Liver (tissue), 9 donors: Measurements from ENCODE around the gene RPS6KC1. TPM values are rescaled to one million over a fixed set of nuclear protein-coding genes. Genes with fewer than 3 reads are reported as not detected.

Source experiments
- DNase-seq: peaks from one replicate; pipeline ENCODE4 v3.0.0-alpha.2; 2017; ENCODE audit warnings: low spot score
- H3K27ac ChIP-seq, 2 donors: one replicate each; pipeline ENCODE4 v1.7.0; 2013; ENCODE audit warnings: inconsistent platforms in 2 of 2, low read length in 2 of 2, control low read depth in 1 of 2, low read depth in 1 of 2, mild to moderate bottlenecking in 1 of 2
- H3K27me3 ChIP-seq, 4 donors: one replicate each; pipeline versions ENCODE4 v1.6.1 to v1.7.0; 2013; ENCODE audit warnings: low read length in 3 of 4, inconsistent platforms in 1 of 4, mild to moderate bottlenecking in 1 of 4, moderate library complexity in 1 of 4; ENCODE audit not compliant: control insufficient read depth in 4 of 4, insufficient read depth in 4 of 4
- H3K36me3 ChIP-seq, 4 donors: one replicate each; pipeline versions ENCODE4 v1.6.1 to v1.7.0; 2013; ENCODE audit warnings: low read length in 3 of 4, mild to moderate bottlenecking in 3 of 4, low read depth in 1 of 4, moderate library complexity in 1 of 4; ENCODE audit not compliant: control insufficient read depth in 4 of 4, insufficient read depth in 3 of 4
- H3K4me1 ChIP-seq, 4 donors: one replicate each; pipeline versions ENCODE4 v1.6.1 to v1.7.0; 2013; ENCODE audit warnings: low read length in 3 of 4, mild to moderate bottlenecking in 3 of 4, moderate library complexity in 1 of 4; ENCODE audit not compliant: control insufficient read depth in 4 of 4, insufficient read depth in 4 of 4
- H3K4me3 ChIP-seq, 3 donors: one replicate each; pipeline versions ENCODE4 v1.6.1 to v1.7.0; 2013; ENCODE audit warnings: low read length in 3 of 3, control low read depth in 1 of 3, low read depth in 1 of 3, mild to moderate bottlenecking in 1 of 3
- H3K9ac ChIP-seq, 2 donors: one replicate each; pipeline ENCODE4 v1.7.0; 2013; ENCODE audit warnings: low read length in 2 of 2, mild to moderate bottlenecking in 2 of 2, moderate library complexity in 2 of 2, control low read depth in 1 of 2, low read depth in 1 of 2
- H3K9me3 ChIP-seq, 4 donors: one replicate each; pipeline versions ENCODE4 v1.6.1 to v1.7.0; 2013; ENCODE audit warnings: low read length in 3 of 4; ENCODE audit not compliant: control insufficient read depth in 4 of 4
- ATF3 ChIP-seq: IDR thresholded peaks from 2 replicates; pipeline ENCODE4 v1.6.1; 2016; ENCODE audit warnings: antibody characterized with exemption
- CTCF ChIP-seq: fragments of 150-350 bp; IDR thresholded peaks from 2 replicates; pipeline ENCODE4 v1.5.1; 2017; ENCODE audit warnings: improper control_type of control experiment, low read depth, low read length; ENCODE audit not compliant: missing input control
- EGR1 ChIP-seq, 2 donors: IDR thresholded peaks; 2 replicates each; pipeline ENCODE4 v1.6.1; 2016 to 2018; ENCODE audit warnings: antibody characterized with exemption in 2 of 2, low read depth in 2 of 2
- FOXA1 ChIP-seq: IDR thresholded peaks from 2 replicates; pipeline ENCODE4 v1.6.1; 2016; ENCODE audit warnings: antibody characterized with exemption
- FOXA2 ChIP-seq: IDR thresholded peaks from 2 replicates; pipeline ENCODE4 v1.6.1; 2016; ENCODE audit warnings: antibody characterized with exemption
- GABPA ChIP-seq, 2 donors: IDR thresholded peaks in 1 of 2; conservative IDR thresholded peaks in 1 of 2; 2 replicates each; pipeline ENCODE4 v1.6.1; 2016; ENCODE audit warnings: antibody characterized with exemption in 2 of 2, mild to moderate bottlenecking in 1 of 2, moderate library complexity in 1 of 2
- HNF4A ChIP-seq, 2 donors: conservative IDR thresholded peaks; 2 replicates each; pipeline ENCODE4 v1.6.1; 2016; ENCODE audit warnings: antibody characterized with exemption in 2 of 2, mild to moderate bottlenecking in 2 of 2
- HNF4G ChIP-seq: IDR thresholded peaks from 2 replicates; pipeline ENCODE4 v1.6.1; 2016; ENCODE audit warnings: antibody characterized with exemption
- JUND ChIP-seq, 2 donors: IDR thresholded peaks; 2 replicates each; pipeline ENCODE4 v1.6.1; 2016; ENCODE audit warnings: antibody characterized with exemption in 2 of 2
- MAX ChIP-seq: IDR thresholded peaks from 2 replicates; pipeline ENCODE4 v1.6.1; 2016; ENCODE audit warnings: antibody characterized with exemption
- NR2F2 ChIP-seq: IDR thresholded peaks from 2 replicates; pipeline ENCODE4 v1.6.1; 2016; ENCODE audit warnings: antibody characterized with exemption
- RAD21 ChIP-seq, 2 donors: IDR thresholded peaks; 2 replicates each; pipeline ENCODE4 v1.6.1; 2016; ENCODE audit warnings: antibody characterized with exemption in 2 of 2, mild to moderate bottlenecking in 2 of 2
- REST ChIP-seq: IDR thresholded peaks from 2 replicates; pipeline ENCODE4 v1.6.1; 2016; ENCODE audit warnings: antibody characterized with exemption, mild to moderate bottlenecking
- RXRA ChIP-seq, 2 donors: IDR thresholded peaks; 2 replicates each; pipeline ENCODE4 v1.6.1; 2017 to 2018; ENCODE audit warnings: antibody characterized with exemption in 2 of 2, mild to moderate bottlenecking in 1 of 2
- SP1 ChIP-seq: IDR thresholded peaks from 2 replicates; pipeline ENCODE4 v1.6.1; 2018; ENCODE audit warnings: antibody characterized with exemption, mild to moderate bottlenecking
- TAF1 ChIP-seq: conservative IDR thresholded peaks from 2 replicates; pipeline ENCODE4 v1.6.1; 2016; ENCODE audit warnings: antibody characterized with exemption, mild to moderate bottlenecking
- YY1 ChIP-seq: IDR thresholded peaks from 2 replicates; pipeline ENCODE4 v1.6.1; 2016; ENCODE audit warnings: antibody characterized with exemption, mild to moderate bottlenecking
- ZBTB33 ChIP-seq: IDR thresholded peaks from 2 replicates; pipeline ENCODE4 v1.6.1; 2016; ENCODE audit warnings: antibody characterized with exemption
- WGBS: extraction: QIAGEN DNeasy Blood & Tissue Kit; methylation state at CpG from one replicate; pipeline ENCODE4 v1.1.7; 2013; 5-methylcytosine and 5-hydroxymethylcytosine counted together
- polyA plus RNA-seq, 2 donors: library from polyadenylated mRNA; stranded (reverse) in 1 of 2; unstranded in 1 of 2; fragments of 200-250 nt in 1 of 2; fragments of >200 nt in 1 of 2; fragmentation: Nextera tagmentation in 1 of 2; extraction: Ambion mirVana in 1 of 2; gene quantifications; one replicate each; pipeline versions ENCODE4 v1.2.1 to v1.2.3, GENCODE V29; 2013 to 2015
- total RNA-seq, 2 donors: library from RNA; depleted of rRNA; stranded (reverse); fragments of >200 nt; gene quantifications; one replicate each; pipeline ENCODE4 v1.2.3, GENCODE V29; 2014
- donor health status: healthy.
- donor health status: healthy.
- donor health status: healthy.
- donor health status: healthy.
- donor health status: healthy.

Gene RPS6KC1
- total and polyA plus RNA-seq, 4 donors = 3.5 to 15.6 (median 9.8) TPM

GRCh38 chr1:213136190-213136917, 85.3 kb downstream of the RPS6KC1 start (continued):
- no peak for TF ChIP-seq MAX
- TF ChIP-seq NR2F2 = no peak
- TF ChIP-seq ATF3 = no peak
- TF ChIP-seq YY1 = no peak
- TF ChIP-seq FOXA1 = no peak
- no peak for TF ChIP-seq RXRA (IDR thresholded peaks at IDR 0.05)
- no peak for TF ChIP-seq SP1
- TF ChIP-seq HNF4G = no peak

GRCh38 chr1:213138391-213138790, 87.3 kb downstream of the RPS6KC1 start:
- DNase-seq = no peak
- WGBS = 96% methylated on average over 4 of the region's 4 CpGs
- Histone ChIP-seq H3K27ac (no peak overlapping the region), H3K27me3 (no peaks in the 10 kb centered on the region), H3K9me3 (no peaks in the 10 kb centered on the region), H3K9ac (no peak overlapping the region), H3K4me3 (no peak overlapping the region), H3K36me3 (no peaks in the 10 kb centered on the region), H3K4me1 (peaks cover 0 to 9% (median 5%) of the 10 kb centered on the region in 4 donors)
- TF ChIP-seq REST (no peak), YY1 (no peak), GABPA (IDR thresholded peaks at IDR 0.05 in 1 of 2, conservative IDR thresholded peaks at IDR 0.05 in 1 of 2) (no peak), FOXA2 (no peak), FOXA1 (no peak), ZBTB33 (no peak), TAF1 (no peak), HNF4G (no peak), EGR1 (IDR thresholded peaks at IDR 0.05; ENCODE audit: low read depth in 2 of 2) (no peak), ATF3 (no peak), HNF4A (conservative IDR thresholded peaks at IDR 0.05) (no peak), NR2F2 (no peak), CTCF (no peak), MAX (no peak), JUND (IDR thresholded peaks at IDR 0.05) (no peak), RXRA (IDR thresholded peaks at IDR 0.05) (no peak), SP1 (no peak), RAD21 (IDR thresholded peaks at IDR 0.05) (no peak)
